H9 (cell line): Measurements from ENCODE around the gene CAND2. TPM values are rescaled to one million over a fixed set of nuclear protein-coding genes. Genes with fewer than 3 reads are reported as not detected.

Source experiments
- DNase-seq: peaks from one replicate; pipeline ENCODE4 v3.0.0-alpha.2; 2017
- H2AFZ ChIP-seq: one replicate; pipeline ENCODE4 v1.6.1; 2013; ENCODE audit warnings: mild to moderate bottlenecking, low read length, control low read depth, moderate library complexity
- H2AK5ac ChIP-seq: 2 replicates; pipeline ENCODE4 v1.6.1; 2013; ENCODE audit warnings: low read length, control low read depth, mixed read lengths; ENCODE audit not compliant: insufficient read length
- H2BK120ac ChIP-seq: one replicate; pipeline ENCODE4 v1.6.1; 2013; ENCODE audit warnings: low read depth, mild to moderate bottlenecking, low read length, control low read depth, inconsistent platforms; ENCODE audit not compliant: poor library complexity, severe bottlenecking
- H2BK12ac ChIP-seq: 2 replicates; pipeline ENCODE4 v1.6.1; 2013; ENCODE audit warnings: low read length, control low read depth, mixed read lengths, low read depth; ENCODE audit not compliant: insufficient read length
- H2BK15ac ChIP-seq: 2 replicates; pipeline ENCODE4 v1.6.1; 2013; ENCODE audit warnings: low read depth, low read length, control low read depth
- H2BK20ac ChIP-seq: one replicate; pipeline ENCODE4 v1.6.1; 2013; ENCODE audit warnings: low read depth, mild to moderate bottlenecking, low read length, control low read depth, inconsistent platforms; ENCODE audit not compliant: poor library complexity, severe bottlenecking
- H2BK5ac ChIP-seq: 2 replicates; pipeline ENCODE4 v1.6.1; 2013; ENCODE audit warnings: low read length, control low read depth, mixed read lengths; ENCODE audit not compliant: insufficient read length
- H3K14ac ChIP-seq: 2 replicates; pipeline ENCODE4 v1.6.1; 2013; ENCODE audit warnings: low read length, control low read depth; ENCODE audit not compliant: insufficient read depth
- H3K18ac ChIP-seq: 2 replicates; pipeline ENCODE4 v1.6.1; 2013; ENCODE audit warnings: low read depth, mild to moderate bottlenecking, mixed read lengths, low read length, control low read depth; ENCODE audit not compliant: insufficient read length
- H3K23ac ChIP-seq: 2 replicates; pipeline ENCODE4 v1.6.1; 2013; ENCODE audit warnings: low read length, control low read depth, mixed read lengths, low read depth; ENCODE audit not compliant: insufficient read length
- H3K23me2 ChIP-seq: 2 replicates; pipeline ENCODE4 v1.6.1; 2013; ENCODE audit warnings: low read depth, mild to moderate bottlenecking, mixed read lengths, low read length, control low read depth; ENCODE audit not compliant: insufficient read length, poor library complexity, severe bottlenecking
- H3K27ac ChIP-seq: 2 replicates; pipeline ENCODE4 v1.5.1; 2013; ENCODE audit warnings: low read length, control low read depth, mixed read lengths, low read depth; ENCODE audit not compliant: insufficient read length
- H3K27me3 ChIP-seq: 2 replicates; pipeline ENCODE4 v1.6.1; 2013; ENCODE audit warnings: low read length, control low read depth, inconsistent platforms; ENCODE audit not compliant: insufficient read depth
- H3K4ac ChIP-seq: 2 replicates; pipeline ENCODE4 v1.6.1; 2013; ENCODE audit warnings: low read depth, mild to moderate bottlenecking, control low read depth, inconsistent platforms, low read length, moderate library complexity
- H3K4me1 ChIP-seq: 2 replicates; pipeline ENCODE4 v1.6.1; 2013; ENCODE audit warnings: low read length, control low read depth, inconsistent platforms; ENCODE audit not compliant: insufficient read depth
- H3K4me2 ChIP-seq: 2 replicates; pipeline ENCODE4 v1.6.1; 2013; ENCODE audit warnings: low read length, control low read depth, mixed read lengths; ENCODE audit not compliant: insufficient read length, insufficient read depth
- H3K56ac ChIP-seq: 2 replicates; pipeline ENCODE4 v1.6.1; 2013; ENCODE audit warnings: low read depth, mild to moderate bottlenecking, mixed read lengths, low read length, control low read depth; ENCODE audit not compliant: insufficient read length
- H3K79me1 ChIP-seq: 2 replicates; pipeline ENCODE4 v1.6.1; 2013; ENCODE audit warnings: low read depth, mild to moderate bottlenecking, moderate library complexity, low read length, control low read depth, inconsistent platforms; ENCODE audit not compliant: insufficient read depth, poor library complexity, severe bottlenecking
- H3K79me2 ChIP-seq: 2 replicates; pipeline ENCODE4 v1.6.1; 2013; ENCODE audit warnings: low read length, control low read depth, inconsistent platforms; ENCODE audit not compliant: insufficient read depth
- H3K9ac ChIP-seq: 2 replicates; pipeline ENCODE4 v1.6.1; 2013; ENCODE audit warnings: low read length, control low read depth, mixed read lengths; ENCODE audit not compliant: insufficient read length; ENCODE audit errors: extremely low read depth
- H3K9me3 ChIP-seq: one replicate; pipeline ENCODE4 v1.6.1; 2013; ENCODE audit warnings: low read depth, low read length, inconsistent platforms; ENCODE audit not compliant: control insufficient read depth
- H3T11ph ChIP-seq: one replicate; pipeline ENCODE4 v1.6.1; 2013; ENCODE audit warnings: mild to moderate bottlenecking, low read length, control low read depth, inconsistent platforms
- H4K20me1 ChIP-seq: one replicate; pipeline ENCODE4 v1.6.1; 2013; ENCODE audit not compliant: control insufficient read depth, insufficient read length, insufficient read depth
- H4K5ac ChIP-seq: 2 replicates; pipeline ENCODE4 v1.6.1; 2013; ENCODE audit warnings: low read depth, mild to moderate bottlenecking, mixed read lengths, low read length, control low read depth; ENCODE audit not compliant: insufficient read length
- H4K8ac ChIP-seq: replicated peaks from 2 replicates; pipeline ENCODE4 v1.6.1; 2013; ENCODE audit warnings: low read length, control low read depth, mixed read lengths, low read depth; ENCODE audit not compliant: insufficient read length
- H4K91ac ChIP-seq: 2 replicates; pipeline ENCODE4 v1.6.1; 2013; ENCODE audit warnings: low read depth, mild to moderate bottlenecking, moderate library complexity, mixed read lengths, low read length, control low read depth; ENCODE audit not compliant: insufficient read length
- H3K27ac Mint-ChIP-seq, 3 experiments: 2 replicates in 2 of 3; 3 replicates in 1 of 3; pipeline ENCODE4 v1.8.0; 2020 to 2021; ENCODE audit warnings: mixed read lengths in 3 of 3, mild to moderate bottlenecking in 1 of 3, moderate library complexity in 1 of 3
- H3K27me3 Mint-ChIP-seq: 2 replicates; pipeline ENCODE4 v1.8.0; 2021; ENCODE audit warnings: low read depth, mild to moderate bottlenecking, moderate library complexity, mixed read lengths
- H3K36me3 Mint-ChIP-seq, 3 experiments: 2 replicates in 2 of 3; 3 replicates in 1 of 3; pipeline ENCODE4 v1.8.0; 2020 to 2021; ENCODE audit warnings: low read depth in 3 of 3, mixed read lengths in 3 of 3; ENCODE audit not compliant: insufficient read depth in 1 of 3
- H3K4me1 Mint-ChIP-seq, 2 experiments: 2 replicates each; pipeline ENCODE4 v1.8.0; 2020; ENCODE audit warnings: mixed read lengths in 2 of 2
- H3K4me3 Mint-ChIP-seq, 2 experiments: 2 replicates in 1 of 2; 3 replicates in 1 of 2; pipeline ENCODE4 v1.8.0; 2020 to 2021; ENCODE audit warnings: mild to moderate bottlenecking in 2 of 2, mixed read lengths in 2 of 2, moderate library complexity in 1 of 2
- H3K9me3 Mint-ChIP-seq, 2 experiments: 2 replicates in 1 of 2; 3 replicates in 1 of 2; pipeline ENCODE4 v1.8.0; 2020; ENCODE audit warnings: mild to moderate bottlenecking in 2 of 2, mixed read lengths in 2 of 2, moderate library complexity in 1 of 2
- WGBS: extraction: QIAGEN DNeasy Blood & Tissue Kit; methylation state at CpG from one replicate; pipeline ENCODE4 v1.1.7; 2013; ENCODE audit warnings: missing lambda C conversion rate, low lambda C conversion rate, mixed read lengths; ENCODE audit not compliant: insufficient read length; ENCODE audit errors: extremely low coverage; 5-methylcytosine and 5-hydroxymethylcytosine counted together
- total RNA-seq: library from RNA; stranded (reverse); gene quantifications from 2 replicates; pipeline ENCODE4 v1.2.1, GENCODE V29; 2021
- TF ChIP-seq, protein P1 (sequence below): fragments of 200-600 bp; sonication (generic); conservative IDR thresholded peaks from 3 replicates; pipeline ENCODE4 v1.8.0; 2021; ENCODE audit warnings: antibody characterized with exemption, mild to moderate bottlenecking

The CAND2 gene
- total RNA-seq, 1 experiment from 2014 or later: 10.7 TPM

DNA sequence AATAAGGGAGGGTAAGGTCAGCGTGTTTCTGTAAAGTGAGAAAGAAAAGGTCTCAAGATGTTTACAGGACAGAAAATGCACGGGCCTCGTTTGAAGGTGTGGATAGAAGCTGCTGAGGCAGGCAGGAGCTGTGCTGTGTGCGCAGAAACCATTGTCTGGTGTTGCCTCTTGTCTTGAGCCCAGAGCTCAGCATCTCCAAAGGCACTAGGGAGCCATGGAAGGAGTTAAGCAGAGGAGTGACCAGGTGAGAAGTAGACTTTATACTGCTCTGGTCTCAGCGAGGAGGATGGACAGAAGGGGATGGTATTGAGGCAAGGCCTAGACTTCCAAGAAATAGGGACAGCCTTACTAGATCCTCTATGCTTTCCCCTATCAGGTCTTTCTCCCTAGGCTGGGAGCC lies 13.0 kb downstream of the CAND2 start:
- Histone ChIP-seq H2AK5ac (no peak overlapping the region), H2AFZ (no peak overlapping the region), H3K27ac (no peak overlapping the region), H3K4ac (no peak overlapping the region), H2BK20ac (no peak overlapping the region), H2BK15ac (no peak overlapping the region), H4K5ac (no peak overlapping the region), H3K14ac (no peak overlapping the region), H3K18ac (no peak overlapping the region), H3K23ac (no peak overlapping the region), H3K23me2 (peaks cover 4% of the 10 kb centered on the region), H3K27me3 (no peaks in the 10 kb centered on the region), H4K8ac (no peak overlapping the region), H3K79me1 (no peaks in the 10 kb centered on the region), H3K79me2 (no peaks in the 10 kb centered on the region), H2BK120ac (no peak overlapping the region), H3K4me1 (no peaks in the 10 kb centered on the region), H3K9me3 (no peaks in the 10 kb centered on the region), H4K91ac (no peak overlapping the region), H3K9ac (no peak overlapping the region), H4K20me1 (no peaks in the 10 kb centered on the region), H2BK12ac (no peak overlapping the region), H3T11ph (no peak overlapping the region), H3K4me2 (peak overlapping the region; percentile 46), H3K56ac (no peak overlapping the region), H2BK5ac (no peak overlapping the region)
- Mint-ChIP-seq H3K36me3 (peaks cover 4 to 14% (median 7%) of the 10 kb centered on the region in 3 experiments; a peak in 6 of 7 replicates), H3K27me3 (peaks cover 1% of the 10 kb centered on the region; the same call in 1 of the 2 replicates), H3K4me1 (peaks cover 16 to 22% of the 10 kb centered on the region in 2 experiments), H3K9me3 (no peaks in the 10 kb centered on the region), H3K4me3 (peak overlapping the region; percentile 47 to 76), H3K27ac (peak overlapping the region in 1 of 3 experiments; percentile 74; a peak in 2 of 7 replicates)
- TF ChIP-seq, protein P1, sequence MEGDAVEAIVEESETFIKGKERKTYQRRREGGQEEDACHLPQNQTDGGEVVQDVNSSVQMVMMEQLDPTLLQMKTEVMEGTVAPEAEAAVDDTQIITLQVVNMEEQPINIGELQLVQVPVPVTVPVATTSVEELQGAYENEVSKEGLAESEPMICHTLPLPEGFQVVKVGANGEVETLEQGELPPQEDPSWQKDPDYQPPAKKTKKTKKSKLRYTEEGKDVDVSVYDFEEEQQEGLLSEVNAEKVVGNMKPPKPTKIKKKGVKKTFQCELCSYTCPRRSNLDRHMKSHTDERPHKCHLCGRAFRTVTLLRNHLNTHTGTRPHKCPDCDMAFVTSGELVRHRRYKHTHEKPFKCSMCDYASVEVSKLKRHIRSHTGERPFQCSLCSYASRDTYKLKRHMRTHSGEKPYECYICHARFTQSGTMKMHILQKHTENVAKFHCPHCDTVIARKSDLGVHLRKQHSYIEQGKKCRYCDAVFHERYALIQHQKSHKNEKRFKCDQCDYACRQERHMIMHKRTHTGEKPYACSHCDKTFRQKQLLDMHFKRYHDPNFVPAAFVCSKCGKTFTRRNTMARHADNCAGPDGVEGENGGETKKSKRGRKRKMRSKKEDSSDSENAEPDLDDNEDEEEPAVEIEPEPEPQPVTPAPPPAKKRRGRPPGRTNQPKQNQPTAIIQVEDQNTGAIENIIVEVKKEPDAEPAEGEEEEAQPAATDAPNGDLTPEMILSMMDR: no peak
- no CpG with 5 or more reads among the region's 5 CpGs for WGBS
- no peak for DNase-seq
